GM12801 (cell line): ENCODE results near the gene MIA2.

Source experiments
- CTCF ChIP-seq: IDR thresholded peaks from one replicate; pipeline ENCODE4 v1.5.1; 2011; ENCODE audit warnings: control low read depth; ENCODE audit not compliant: insufficient read length; ENCODE audit errors: extremely low read depth

Gene MIA2

GRCh38 chr14:39228509-39229221 lies 5.0 kb upstream of the MIA2 start:
- no peak for TF ChIP-seq CTCF

GRCh38 chr14:39229222-39229543 lies 4.5 kb upstream of the MIA2 start:
- TF ChIP-seq CTCF, result no peak

GRCh38 chr14:39229601-39230110 lies 4.1 kb upstream of the MIA2 start:
- no peak for TF ChIP-seq CTCF

GRCh38 chr14:39230416-39231035 lies 3.2 kb upstream of the MIA2 start:
- TF ChIP-seq CTCF, result no peak

- no peak for TF ChIP-seq CTCF
Observed at GRCh38 chr14:39232554-39233415, 930 bp upstream of the MIA2 start.

- no peak for TF ChIP-seq CTCF
Observed at GRCh38 chr14:39240769-39241168, 7.1 kb downstream of the MIA2 start.

GRCh38 chr14:39241637-39242036 lies 7.9 kb downstream of the MIA2 start:
- TF ChIP-seq CTCF, result no peak
